ENCODE measurements around the gene FAM20A.

The FAM20A gene

GRCh38 chr17:68600931-68601564 is at the start of gene FAM20A:
Gene FAM20A (minus strand): TSS chr17:68601367. CDS start chr17:68600666, 701 bp downstream.
- no peak for DNase-seq

- no peak for DNase-seq
These were observed 48.2 kb upstream of the FAM20A start for GRCh38 chr17:68649324-68649723.

- DNase-seq, result no peak
These were observed 45.7 kb upstream of the FAM20A start for GRCh38 chr17:68646626-68647526.

GRCh38 chr17:68642118-68642412 is 40.9 kb upstream of the FAM20A start:
- DNase-seq, result no peak

- no peak for DNase-seq
These were observed 40.3 kb upstream of the FAM20A start for GRCh38 chr17:68641276-68642117.

- DNase-seq, result no peak
These were observed 39.2 kb upstream of the FAM20A start for GRCh38 chr17:68640242-68640989.

- no peak for DNase-seq
These were observed 33.2 kb upstream of the FAM20A start for GRCh38 chr17:68634345-68634876.

GRCh38 chr17:68628576-68628957 is 27.4 kb upstream of the FAM20A start:
- DNase-seq, result no peak

GRCh38 chr17:68627956-68628575 is 26.9 kb upstream of the FAM20A start:
- no peak for DNase-seq

GRCh38 chr17:68624381-68624780 is 23.2 kb upstream of the FAM20A start:
- no peak for DNase-seq

- DNase-seq, result no peak
These were observed 22.6 kb upstream of the FAM20A start for GRCh38 chr17:68623811-68624210.

- DNase-seq, result no peak
These were observed 21.3 kb upstream of the FAM20A start for GRCh38 chr17:68622423-68622822.

- DNase-seq, result no peak
These were observed 19.9 kb upstream of the FAM20A start for GRCh38 chr17:68621065-68621464.

- no peak for DNase-seq
These were observed 15.2 kb upstream of the FAM20A start for GRCh38 chr17:68616334-68616733.

- no peak for DNase-seq
These were observed 13.6 kb upstream of the FAM20A start for GRCh38 chr17:68614718-68615117.

GRCh38 chr17:68613739-68614298 is 12.7 kb upstream of the FAM20A start:
- no peak for DNase-seq

- DNase-seq, result no peak
These were observed 11.7 kb upstream of the FAM20A start for GRCh38 chr17:68612923-68613292.

- DNase-seq, result no peak
These were observed 11.2 kb upstream of the FAM20A start for GRCh38 chr17:68612209-68612922.

GRCh38 chr17:68611353-68612208 is 10.4 kb upstream of the FAM20A start:
- DNase-seq, result no peak

GRCh38 chr17:68610554-68610953 is 9.4 kb upstream of the FAM20A start:
- DNase-seq, result no peak

Data from T1000 (cell line).